Activated CD8-positive, alpha-beta memory T cell treated with anti-CD3 and anti-CD28 coated beads, Interleukin-2, amount 50 U/mL, for 48 hours (primary cell): ENCODE results near the gene DPH7.
"Not testable (repeated sequence)": the region's sequence is repeated elsewhere in the genome, so short reads cannot be mapped to it uniquely, and the experiment has no call there.

ENCODE experiments used
- DNase-seq: peaks from one replicate; pipeline ENCODE4 v3.0.0-alpha.2; 2020

The DPH7 gene

DNA sequence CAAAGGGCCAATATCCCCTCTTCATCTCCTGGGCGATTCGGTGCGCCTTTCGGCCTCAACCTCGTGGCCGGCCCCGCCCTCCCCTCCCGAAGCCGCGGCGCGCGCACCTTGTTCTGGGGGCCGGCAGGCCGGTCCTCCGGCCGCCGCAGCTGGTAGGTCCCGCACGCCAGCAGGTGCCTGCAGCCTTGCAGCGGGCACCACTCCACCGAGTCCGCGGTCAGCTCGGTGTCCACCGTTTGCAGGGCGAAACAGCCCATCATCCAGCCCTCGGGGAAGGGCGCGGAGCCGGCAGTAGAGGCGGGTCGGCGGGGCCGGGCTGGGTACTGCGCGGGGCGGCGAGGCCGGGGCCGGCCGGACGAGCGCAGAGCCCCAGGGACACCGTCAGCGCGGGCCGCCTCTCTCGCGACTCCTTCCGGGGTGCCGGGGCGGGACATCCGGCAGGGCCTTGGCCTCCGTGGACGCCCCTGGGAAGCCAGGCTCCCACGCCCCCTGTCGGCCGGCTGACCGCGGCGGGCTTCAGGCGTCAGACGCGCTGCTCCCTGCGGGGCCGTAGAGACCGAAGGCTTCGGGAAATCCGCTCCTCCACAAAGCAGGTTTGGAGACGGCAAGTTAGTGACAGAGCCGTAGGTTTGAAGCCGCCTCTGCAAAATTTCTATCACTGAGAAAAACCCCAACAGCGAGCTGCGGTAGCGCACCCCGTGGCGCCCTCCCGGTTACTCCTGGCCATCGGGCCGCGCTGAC lies at the start of gene DPH7:
DPH7 (minus strand) TSS at position 408 of the 741 bp plus-strand sequence; CDS start at position 260, 148 bp downstream.
- DNase-seq = peak; percentile 99

DNA sequence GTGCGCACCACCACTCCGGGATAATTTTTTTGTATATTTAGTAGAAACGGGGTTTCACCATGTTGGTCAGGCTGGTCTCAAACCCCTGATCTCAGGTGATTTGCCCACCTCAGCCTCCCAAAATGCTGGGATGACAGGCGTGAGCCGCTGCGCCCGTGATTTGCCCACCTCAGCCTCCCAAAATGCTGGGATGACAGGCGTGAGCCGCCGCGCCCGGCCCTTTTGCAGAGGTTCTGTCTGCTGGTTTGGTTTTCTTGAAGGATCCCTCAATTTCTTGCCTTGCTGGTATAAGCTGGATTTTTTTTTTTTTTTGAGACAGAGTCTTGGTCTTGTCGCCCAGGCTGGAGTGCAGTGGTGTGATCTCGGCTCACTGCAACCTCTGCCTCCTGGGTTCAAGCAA lies 48.7 kb upstream of the DPH7 start:
- DNase-seq = not testable (repeated sequence)

DNA sequence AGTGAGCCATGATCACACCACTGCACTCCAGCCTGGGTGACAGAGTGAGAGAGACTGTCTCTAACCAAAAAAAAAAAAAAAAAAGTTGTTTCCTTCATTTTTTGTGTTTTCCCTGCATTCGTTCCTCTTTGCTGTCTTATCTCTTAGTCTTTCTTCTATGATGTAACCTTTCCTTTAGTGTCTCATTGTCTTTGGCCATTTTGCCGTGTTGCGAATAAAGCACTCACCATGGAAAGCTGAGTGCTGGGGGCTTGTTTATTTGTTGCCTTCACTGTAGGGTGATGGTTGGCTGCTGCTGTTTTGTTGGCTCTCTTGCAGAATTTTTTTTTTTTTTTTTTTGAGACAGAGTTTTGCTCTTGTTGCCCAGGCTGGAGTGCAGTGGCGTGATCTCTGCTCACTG lies 47.7 kb upstream of the DPH7 start:
- no peak for DNase-seq

DNA sequence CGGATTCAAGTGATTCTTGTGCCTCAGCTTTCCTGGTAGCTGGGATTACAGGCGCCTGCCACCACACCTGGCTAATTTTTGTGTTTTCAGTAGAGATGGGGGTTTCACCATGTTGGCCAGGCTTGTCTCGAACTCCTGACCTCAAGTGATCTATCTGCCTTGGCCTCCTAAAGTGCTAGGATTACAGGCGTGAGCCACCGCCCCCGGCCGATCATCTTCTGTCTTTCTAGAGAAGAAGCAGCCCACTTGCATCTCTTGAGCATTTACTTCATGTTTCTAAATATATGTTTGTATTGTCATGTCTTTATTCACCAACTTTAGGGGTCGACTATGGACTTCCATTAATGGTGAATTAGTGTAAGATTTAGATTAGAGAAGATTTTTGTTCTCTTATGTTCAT lies 43.5 kb upstream of the DPH7 start:
- DNase-seq = not testable (repeated sequence)

DNA sequence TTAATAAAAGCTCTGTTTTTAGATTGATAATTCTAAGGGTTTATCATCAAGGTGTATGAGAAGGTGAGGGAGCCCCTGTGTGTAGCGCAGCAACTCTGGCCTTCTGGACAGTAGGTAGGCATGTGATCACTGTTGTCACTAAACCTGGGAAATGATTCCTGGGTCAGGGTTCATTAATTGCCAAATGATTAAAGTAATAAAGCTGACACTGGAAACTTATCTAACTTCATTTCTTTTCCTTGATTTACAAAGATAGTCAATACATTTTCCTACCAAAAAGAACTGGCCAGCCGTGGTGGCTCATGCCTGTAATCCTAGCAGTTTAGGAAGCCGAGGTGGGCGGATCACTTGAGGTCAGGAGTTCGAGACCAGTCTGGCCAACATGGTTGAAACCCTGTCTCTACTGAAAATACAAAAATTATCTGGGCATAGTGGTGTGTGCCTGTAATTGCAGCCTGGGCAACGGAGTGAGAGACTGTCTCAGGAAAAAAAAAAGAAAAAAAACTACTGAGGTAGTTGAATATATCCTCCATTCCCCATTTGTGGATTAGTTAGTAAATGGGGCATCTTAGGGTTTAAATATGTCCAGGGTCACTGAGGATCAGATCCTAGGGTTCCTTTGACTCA lies 42.5 kb upstream of the DPH7 start:
- no peak for DNase-seq

DNA sequence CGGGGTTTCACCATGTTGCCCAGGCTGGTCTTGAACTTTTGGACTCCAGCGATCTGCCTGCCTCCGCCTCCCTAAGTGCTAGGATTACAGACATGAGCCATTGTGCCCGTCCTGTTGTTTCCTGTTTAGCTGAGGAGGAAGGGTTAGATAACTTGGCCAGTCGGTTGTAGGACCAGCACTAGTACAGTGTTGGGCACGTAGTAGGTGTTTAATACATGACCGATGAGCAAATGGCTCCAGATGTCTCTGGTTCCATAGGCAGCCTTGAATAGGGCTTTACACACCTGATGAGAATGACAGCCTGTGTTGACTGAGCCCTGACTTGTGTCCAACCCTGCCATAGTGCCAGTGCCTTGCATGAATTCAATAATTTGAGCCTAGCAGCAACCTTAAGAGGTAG lies 41.9 kb upstream of the DPH7 start:
- DNase-seq = no peak

DNA sequence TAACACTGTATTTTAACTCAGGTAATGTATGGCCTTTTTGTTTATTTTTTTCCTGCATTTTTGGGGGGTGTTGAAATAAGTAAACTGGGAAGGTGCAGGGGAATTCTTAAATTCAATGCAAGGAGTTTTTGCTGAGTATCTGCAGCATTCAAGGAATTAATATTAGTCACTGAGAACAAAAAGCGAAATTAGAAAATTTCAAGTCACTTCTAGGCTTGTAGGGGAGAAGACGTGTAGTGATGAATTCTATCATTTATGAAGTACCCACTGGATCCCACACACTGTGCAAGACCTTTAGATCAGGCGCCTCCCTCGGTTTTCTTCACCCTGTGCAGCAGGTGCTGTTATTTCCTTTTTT lies 41.3 kb upstream of the DPH7 start:
- DNase-seq = no peak

DNA sequence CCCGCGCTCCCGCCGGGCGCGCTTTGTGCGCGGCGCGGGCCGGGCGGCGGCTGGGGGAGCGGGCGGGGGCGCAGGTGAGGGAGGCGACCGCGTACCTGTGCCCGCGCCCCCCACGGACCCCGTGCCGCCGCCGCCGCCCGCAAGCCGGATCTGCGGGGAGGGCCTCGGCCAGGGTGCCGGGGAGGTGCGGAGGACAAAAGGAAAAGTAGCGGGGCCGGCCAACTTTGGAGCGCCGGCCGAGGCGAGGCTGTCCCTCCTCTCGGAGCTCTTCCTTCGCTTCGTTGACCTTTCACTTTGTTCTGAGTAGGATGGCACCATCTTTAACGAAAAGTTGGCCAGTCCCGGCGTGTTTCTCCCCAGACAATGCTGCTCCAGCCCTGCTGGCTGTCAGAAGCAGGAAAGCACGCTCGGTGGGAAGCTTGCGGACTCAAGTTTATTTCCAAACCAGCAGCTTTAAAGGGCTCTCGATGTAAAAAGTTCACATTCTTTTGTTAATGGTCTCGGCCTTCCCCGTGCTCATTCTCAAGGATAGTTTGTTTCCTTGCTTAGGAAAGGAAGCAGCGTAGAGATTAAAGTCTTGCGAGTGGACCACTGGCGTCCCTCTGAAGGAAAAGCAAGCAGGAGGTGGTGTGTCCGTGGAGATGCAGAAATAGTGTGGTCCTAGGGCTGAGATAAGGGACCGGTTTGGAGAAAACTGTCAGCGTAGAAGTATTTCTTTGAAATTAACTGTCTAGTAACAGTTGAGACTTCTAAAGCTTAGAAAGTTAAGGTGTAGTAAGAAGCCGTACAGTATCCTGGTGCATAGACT lies 40.7 kb upstream of the DPH7 start:
- peak; percentile 68 for DNase-seq

DNA sequence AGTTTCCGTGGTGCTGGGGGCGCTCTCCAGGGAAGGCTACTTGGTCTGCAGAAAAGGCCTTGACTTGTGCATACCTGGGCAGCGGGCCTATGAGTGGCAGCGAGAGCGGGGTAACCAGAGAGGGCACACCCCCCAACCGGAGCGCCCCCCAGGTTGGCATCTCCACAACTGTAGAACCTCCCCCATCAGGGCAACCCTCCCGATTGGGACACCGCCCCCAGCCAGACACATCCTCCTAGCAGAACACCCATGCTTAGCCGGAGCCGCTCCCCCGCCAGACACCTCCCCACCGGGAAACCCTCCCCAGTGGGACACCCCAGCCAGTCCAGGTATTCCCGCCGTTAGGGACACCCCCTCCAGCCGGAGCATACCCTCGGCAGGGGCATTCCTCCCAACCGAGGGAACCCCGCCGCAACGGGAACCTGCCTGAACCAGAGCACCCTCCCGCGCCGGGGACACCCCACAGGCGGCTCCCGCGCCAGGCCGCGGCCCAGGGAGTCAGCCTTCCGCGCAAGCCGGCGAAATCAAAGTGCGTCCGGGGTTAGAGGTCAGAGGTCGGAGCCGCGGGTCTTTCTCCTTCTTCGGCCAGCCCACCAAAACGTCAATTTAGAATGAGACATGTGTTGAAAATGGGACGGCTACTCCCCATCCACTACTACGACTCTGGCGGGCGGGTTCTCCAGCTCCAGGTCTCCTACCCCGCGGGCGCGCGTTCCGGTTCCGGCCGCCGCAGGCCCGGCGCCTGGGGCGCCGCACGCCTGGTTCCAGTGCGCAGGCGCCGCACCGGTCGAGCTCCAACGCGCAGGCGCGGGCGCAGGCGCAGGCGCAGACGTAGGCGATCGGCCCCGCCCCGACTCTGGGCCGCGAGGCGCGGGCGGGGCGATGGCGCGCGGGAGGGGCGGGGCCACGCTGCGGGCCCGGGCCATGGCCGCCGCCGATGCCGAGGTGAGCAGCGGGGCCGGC lies 39.7 kb upstream of the DPH7 start, which contains the start of gene EHMT1:
EHMT1 (plus strand) TSS at position 901 of the 963 bp plus-strand sequence; CDS start at position 925, 24 bp downstream.
- DNase-seq = peak; percentile 97

DNA sequence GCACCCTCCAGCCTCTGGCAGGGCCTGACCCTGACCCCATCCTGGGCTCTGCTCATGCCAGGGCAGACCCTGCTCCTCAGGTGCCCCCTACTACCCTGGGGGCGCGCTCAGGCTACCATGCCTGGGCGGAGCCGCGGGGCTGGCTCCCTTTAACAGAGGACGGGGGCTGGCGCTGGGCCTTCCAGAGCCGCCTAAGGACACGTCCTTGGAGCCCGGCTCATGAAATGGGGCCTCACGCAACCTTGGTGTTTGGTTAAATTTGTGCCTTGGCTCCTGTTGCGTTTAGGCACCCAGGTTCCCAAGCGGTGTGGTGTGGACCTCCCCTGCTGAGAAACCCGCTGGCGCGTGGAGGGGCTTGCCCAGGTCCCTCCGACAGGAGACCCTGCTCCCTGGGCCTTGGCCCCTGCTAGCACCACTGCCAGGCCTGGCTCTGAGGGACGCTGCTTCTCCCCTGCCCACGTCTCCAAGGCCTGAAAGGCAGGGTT lies 36.7 kb upstream of the DPH7 start:
- no peak for DNase-seq

DNA sequence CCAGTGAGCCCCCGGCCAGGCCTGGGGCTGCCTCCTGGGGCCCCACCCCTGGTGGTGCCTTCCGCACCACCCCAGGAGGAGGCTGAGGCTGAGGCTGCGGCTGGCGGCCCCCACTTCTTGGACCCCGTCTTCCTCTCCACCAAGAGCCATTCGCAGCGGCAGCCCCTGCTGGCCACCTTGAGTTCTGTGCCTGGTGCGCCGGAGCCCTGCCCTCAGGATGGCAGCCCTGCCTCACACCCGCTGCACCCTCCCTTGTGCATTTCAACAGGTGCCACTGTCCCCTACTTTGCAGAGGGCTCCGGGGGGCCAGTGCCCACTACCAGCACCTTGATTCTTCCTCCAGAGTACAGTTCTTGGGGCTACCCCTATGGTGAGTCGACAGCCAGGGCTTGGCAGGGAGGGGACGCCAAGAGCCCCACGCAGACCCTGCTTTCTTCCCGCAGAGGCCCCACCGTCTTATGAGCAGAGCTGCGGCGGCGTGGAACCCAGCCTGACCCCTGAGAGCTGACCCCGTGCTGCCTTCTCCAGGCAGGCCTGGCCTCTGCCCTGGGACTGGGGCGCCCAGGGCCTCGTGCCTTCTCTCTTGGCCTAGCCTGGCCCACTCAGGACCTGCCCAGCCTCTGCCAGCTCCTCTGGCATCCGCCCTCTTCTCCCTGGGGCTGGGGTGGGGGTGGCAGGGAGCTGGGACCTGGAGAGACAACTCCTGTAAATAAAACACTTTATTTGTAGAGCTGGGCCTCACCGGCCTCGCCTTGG lies 36.1 kb upstream of the DPH7 start:
- no peak for DNase-seq

DNA sequence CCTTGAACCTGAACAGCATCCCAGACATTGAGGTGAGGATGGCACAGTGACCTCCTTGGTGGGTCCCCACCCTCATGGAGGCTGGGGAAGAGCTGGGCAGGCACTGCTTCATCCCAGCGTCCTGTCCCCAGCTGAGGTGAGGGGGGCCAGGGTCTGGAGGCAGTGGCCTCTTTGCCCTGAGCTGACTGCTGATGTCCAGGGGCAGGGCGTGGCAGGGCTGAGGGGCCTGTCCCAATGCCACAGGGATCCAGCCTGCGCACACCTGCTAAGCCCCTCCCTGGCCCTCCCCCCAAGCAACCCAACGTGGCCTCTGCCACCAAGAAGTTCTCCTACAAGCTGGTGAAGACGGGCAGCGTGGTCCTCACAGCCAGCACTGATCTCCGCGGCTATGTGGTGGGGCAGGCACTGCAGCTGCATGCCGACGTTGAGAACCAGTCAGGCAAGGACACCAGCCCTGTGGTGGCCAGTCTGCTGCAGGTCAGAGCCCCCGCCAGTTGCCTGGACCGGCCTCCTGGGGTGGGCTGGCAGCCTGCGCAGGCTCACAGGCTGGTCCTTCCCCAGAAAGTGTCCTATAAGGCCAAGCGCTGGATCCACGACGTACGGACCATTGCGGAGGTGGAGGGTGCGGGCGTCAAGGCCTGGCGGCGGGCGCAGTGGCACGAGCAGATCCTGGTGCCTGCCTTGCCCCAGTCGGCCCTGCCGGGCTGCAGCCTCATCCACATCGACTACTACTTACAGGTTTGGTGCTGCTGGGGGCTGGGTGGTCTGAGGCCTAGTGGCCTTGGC lies 35.2 kb upstream of the DPH7 start:
- no peak for DNase-seq

DNA sequence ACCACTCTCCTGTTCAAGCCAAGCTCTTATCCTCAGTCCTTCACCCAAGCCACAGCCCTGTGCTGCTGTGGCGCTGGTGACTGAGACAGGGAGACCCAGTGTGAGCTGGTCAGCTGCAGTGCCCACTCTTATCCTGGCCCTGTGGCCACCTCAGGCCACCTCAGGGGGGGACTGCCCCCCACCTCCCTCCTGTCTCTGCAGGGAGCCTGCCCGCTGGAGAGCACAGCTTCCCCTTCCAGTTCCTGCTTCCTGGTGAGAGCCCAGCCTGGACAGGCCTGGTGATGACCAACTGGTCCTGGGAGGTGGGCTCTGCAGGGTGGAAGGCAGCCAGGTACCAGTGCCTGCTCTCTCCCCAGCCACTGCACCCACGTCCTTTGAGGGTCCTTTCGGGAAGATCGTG lies 34.5 kb upstream of the DPH7 start:
- DNase-seq = no peak

DNA sequence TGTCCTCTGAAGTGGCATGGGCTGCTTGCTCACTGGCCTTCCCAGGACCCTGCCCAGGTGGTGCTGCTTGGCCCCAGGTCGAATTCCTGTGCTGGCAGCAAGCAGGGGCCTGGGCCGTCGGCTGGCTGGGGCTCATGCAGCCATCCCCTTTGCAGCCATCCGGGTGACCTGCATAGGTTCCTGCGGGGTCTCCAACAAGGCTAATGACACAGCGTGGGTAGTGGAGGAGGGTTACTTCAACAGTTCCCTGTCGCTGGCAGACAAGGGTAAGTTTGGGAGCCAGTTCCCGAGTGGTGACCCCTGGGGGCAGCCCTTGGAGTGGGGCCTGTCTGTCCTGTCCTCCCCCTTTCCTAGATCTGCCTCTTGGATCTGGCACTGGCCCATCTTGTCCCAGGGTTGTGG lies 34.0 kb upstream of the DPH7 start:
- no peak for DNase-seq

DNA sequence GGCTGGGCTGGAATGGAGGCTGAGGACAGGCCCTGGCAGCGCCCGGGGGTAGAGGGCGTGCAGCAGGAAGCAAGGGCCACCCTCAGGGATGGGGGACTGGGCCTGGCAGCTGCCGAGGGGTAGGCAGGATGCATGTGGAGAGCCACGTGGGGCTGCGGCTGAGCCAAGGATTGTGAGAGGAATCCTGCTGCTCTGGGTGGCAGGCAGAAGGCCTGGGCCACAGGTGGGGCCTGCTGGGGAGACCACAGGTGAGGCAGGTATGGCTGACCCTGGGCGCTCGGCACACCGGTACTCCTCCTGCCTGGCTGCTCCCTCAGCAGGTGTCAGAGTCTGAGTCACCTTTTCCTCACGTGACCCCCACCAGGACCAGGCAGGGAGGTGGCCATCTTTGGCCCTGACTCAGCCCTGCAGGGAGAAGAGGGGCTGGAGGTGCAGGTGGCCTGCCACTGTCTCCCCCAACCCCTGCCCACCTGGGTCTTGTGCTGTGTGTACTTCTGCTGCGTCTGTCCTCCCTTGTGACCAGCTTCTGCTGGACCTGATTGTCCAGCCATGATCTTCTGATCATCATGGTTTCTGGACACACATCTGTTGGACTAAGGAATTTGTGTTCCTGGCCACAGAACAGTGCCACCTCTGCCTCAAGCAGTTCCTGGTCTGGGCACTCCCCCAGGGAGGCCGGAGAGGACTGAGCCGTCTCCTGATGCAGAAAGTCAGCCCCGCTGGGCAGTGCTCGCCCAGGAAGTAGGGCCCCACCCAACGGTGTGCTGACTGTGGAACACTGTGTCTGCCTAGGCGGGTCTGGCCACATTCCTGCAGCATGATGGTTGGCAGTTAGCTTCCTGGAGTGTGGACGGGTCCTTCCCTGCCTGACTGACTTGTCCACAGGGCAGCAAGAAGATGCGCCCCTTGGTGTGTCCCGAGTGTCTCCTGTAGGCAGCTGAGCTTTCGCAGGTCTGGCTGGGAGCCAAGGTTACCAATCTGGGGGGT lies 33.2 kb upstream of the DPH7 start:
- no peak for DNase-seq

DNA sequence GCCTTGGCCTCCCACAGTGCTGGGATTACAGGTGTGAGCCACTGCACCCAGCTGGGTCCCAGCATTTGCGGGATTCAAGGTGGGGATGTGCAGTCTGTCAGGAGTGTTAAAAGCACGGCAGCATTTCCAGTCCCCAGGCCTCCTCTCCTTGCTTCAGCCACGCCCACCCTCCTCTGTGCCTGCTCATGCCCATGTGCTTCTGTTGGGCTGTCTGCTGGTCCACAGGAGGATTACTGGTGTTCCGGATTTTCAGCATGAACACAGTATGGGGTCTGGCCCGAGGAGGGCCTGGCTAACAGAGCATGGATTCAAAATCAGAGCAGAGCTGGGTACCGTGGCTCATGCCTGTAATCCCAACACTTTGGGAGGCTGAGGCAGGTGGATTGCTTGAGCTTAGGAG lies 32.2 kb upstream of the DPH7 start:
- DNase-seq = no peak

DNA sequence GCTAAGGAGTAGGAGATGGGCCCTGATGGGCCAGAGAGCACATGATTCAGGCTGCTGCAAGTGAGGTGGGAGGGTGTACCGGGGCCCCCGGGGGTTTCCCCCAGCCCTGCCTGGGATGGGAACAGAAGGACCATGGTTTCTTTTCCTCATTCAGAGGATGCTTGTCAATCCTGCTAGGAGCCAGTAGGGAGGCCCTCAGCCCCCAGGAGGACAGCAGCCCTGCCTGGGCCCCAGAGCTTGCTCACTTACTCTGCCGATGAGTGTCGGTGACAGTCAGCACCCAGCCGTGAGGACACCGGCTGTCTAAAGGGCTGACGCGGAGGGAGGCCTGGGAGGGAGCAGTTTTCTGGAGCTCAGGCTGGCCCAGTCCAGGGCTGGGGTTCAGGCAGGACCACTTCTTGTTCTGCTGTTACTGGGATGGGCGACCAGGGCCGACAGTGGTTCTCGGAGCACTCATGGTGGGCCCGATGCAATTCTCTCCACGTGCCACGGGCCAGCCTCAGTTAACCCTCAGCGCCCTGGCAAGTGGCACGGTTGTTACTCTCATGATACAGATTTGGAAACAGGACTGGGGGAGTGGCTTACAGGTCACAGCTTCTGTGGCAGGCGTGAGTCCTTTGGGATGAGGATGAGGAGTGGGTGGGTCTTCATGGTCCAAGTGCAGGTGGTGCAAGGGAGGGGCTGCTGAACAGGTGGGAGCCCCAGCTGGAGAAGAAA lies 28.6 kb upstream of the DPH7 start:
- no peak for DNase-seq

DNA sequence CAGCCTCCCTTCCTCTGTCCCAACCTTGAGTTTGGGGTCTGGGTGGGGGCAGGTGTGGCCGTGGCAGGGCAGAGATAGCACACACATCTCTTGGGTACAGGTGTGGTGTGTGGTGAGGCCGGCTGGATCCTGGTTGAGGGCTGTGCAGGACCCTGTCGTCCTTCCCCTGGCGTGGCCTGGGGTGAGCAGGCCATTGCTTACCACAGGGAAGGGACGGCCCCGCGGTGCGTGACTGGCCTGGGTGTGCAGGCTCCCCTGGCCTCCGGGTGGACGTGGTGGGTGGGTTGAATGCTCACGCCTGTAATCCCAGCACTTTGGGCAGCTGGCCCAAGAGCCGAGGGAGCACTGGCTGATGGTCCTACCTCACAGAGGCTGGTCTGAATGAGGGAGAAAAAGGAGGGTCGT lies 28.0 kb upstream of the DPH7 start:
- no peak for DNase-seq
